Uterus (tissue), 4 donors: ENCODE results near the gene ANAPC7. TPM values are rescaled to one million over a fixed set of nuclear protein-coding genes. Genes with fewer than 3 reads are reported as not detected.
A peak's percentile ranks its signal among the peaks of the same experiment; 100 is the strongest.
"Not testable (repeated sequence)": the region's sequence is repeated elsewhere in the genome, so short reads cannot be mapped to it uniquely, and the experiment has no call there.

Experiments used
- DNase-seq, 2 donors: peaks; one replicate each; pipeline ENCODE4 v3.0.0-alpha.2; 2019 to 2020
- H3K27ac ChIP-seq, 2 donors: fragments of 200-600 bp; sonication (generic); 1 replicate in 1 of 2; 2 replicates in 1 of 2; pipeline ENCODE4 v1.5.1; 2016 to 2018
- H3K27me3 ChIP-seq, 2 donors: fragments of 200-600 bp; sonication (generic); one replicate each; pipeline ENCODE4 v1.5.1; 2018 to 2019; ENCODE audit warnings: control low read depth in 1 of 2
- H3K36me3 ChIP-seq, 2 donors: fragments of 200-600 bp; sonication (generic); one replicate each; pipeline ENCODE4 v1.5.1; 2019; ENCODE audit warnings: control low read depth in 1 of 2
- H3K4me1 ChIP-seq, 2 donors: fragments of 200-600 bp; sonication (generic); one replicate each; pipeline ENCODE4 v1.5.1; 2018 to 2019; ENCODE audit warnings: control low read depth in 1 of 2
- H3K4me3 ChIP-seq, 2 donors: fragments of 200-600 bp; sonication (generic); 1 replicate in 1 of 2; 2 replicates in 1 of 2; pipeline ENCODE4 v1.5.1; 2018 to 2019; ENCODE audit warnings: mild to moderate bottlenecking in 1 of 2
- H3K9me3 ChIP-seq, 2 donors: fragments of 200-600 bp; sonication (generic); one replicate each; pipeline ENCODE4 v1.5.1; 2019; ENCODE audit warnings: control low read depth in 1 of 2
- CTCF ChIP-seq, 4 experiments: fragments of 200-600 bp in 2 of 4; fragments of 450-650 bp in 2 of 4; sonication (generic) in 2 of 4; IDR thresholded peaks; one replicate each; pipeline ENCODE4 v1.5.1; 2016 to 2019; ENCODE audit warnings: antibody characterized with exemption in 4 of 4, mild to moderate bottlenecking in 2 of 4, moderate library complexity in 1 of 4
- POLR2A ChIP-seq, 2 donors: fragments of 450-650 bp; IDR thresholded peaks; one replicate each; pipeline ENCODE4 v1.6.1; 2016; ENCODE audit warnings: antibody characterized with exemption in 2 of 2, mild to moderate bottlenecking in 1 of 2, moderate library complexity in 1 of 2
- intact Hi-C: fragments of 100-400 bp; cut with DNase I; formaldehyde crosslinking; loops from one replicate; pipeline ENCODE4 v1.15.1; 2023; ENCODE audit warnings: low total_unique reads
- total RNA-seq, 4 donors: library from RNA; depleted of rRNA in 3 of 4; stranded (reverse); fragments of >200 nt in 3 of 4; gene quantifications; one replicate each; pipeline versions ENCODE4 v1.1.0 to v1.2.4, GENCODE V29; 2014 to 2023
- donor health status: DM: yes; HTN: yes; CAD: no.

The ANAPC7 gene
- total RNA-seq, 4 donors from 2014 or later = 40.0 to 68.1 (median 63.5) TPM

DNA sequence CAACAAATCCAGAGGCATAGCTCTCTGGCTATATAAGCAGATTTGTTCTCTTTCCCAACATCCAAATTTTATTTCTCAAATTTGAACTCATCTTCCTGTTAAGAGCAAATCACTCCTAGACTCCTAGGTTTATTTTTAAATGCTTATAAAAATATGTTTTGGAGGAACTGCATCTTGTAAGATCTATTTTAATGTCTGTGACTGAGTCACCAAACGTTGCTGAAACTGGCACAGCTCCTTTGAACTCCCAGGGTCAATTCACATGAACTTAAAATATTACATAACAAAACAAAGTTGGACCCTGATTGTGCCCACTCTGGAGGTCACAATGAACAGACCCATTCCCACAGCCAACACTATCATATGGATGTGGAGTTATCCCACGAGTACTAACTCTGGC is 23.9 kb downstream of the ANAPC7 start:
- H3K9me3 ChIP-seq = no peaks in the 10 kb centered on the region
- no peaks in the 10 kb centered on the region for H3K36me3 ChIP-seq
- DNase-seq = no peak
- no peaks in the 10 kb centered on the region for H3K4me1 ChIP-seq
- intact Hi-C loops = no loop called here
- H3K4me3 ChIP-seq = no peak overlapping the region
- H3K27me3 ChIP-seq = no peaks in the 10 kb centered on the region
- peak overlapping the region; percentile 37 to 53 for H3K27ac ChIP-seq
- no peak for TF ChIP-seq CTCF (IDR thresholded peaks at IDR 0.05)
- TF ChIP-seq POLR2A (IDR thresholded peaks at IDR 0.05) = no peak

DNA sequence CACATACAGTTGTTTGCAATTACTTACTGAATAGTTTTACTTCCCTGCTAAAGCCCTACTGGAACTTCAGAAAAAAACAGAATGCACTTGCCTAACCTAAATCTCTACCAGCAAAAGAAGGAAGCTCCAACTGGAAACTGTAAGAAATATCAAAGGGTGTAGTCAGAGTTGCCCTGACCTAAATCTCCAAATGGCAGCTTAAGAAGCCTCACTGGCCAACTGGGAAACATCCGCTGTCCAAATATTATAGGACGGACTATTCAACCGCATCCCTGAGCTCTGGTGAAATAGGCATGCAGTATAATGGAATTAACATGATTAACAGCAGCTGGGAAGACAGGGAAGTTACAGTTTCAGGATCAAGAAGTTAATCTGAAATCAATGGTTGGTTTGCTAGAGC is 24.3 kb downstream of the ANAPC7 start:
- H3K4me3 ChIP-seq = no peak overlapping the region
- H3K27ac ChIP-seq = peak overlapping the region in 1 of 2 donors; percentile 25
- no peaks in the 10 kb centered on the region for H3K9me3 ChIP-seq
- TF ChIP-seq POLR2A (IDR thresholded peaks at IDR 0.05) (no peak), CTCF (IDR thresholded peaks at IDR 0.05) (no peak)
- no peak for DNase-seq
- H3K4me1 ChIP-seq = no peaks in the 10 kb centered on the region
- no peaks in the 10 kb centered on the region for H3K27me3 ChIP-seq
- H3K36me3 ChIP-seq = no peaks in the 10 kb centered on the region
- intact Hi-C loops = no loop called here

GRCh38 chr12:110378131-110378790 is 25.2 kb downstream of the ANAPC7 start:
- H3K4me1 ChIP-seq, H3K27me3 ChIP-seq, H3K36me3 ChIP-seq, H3K9me3 ChIP-seq, DNase-seq, H3K4me3 ChIP-seq, intact Hi-C loops: not testable (repeated sequence)
- H3K27ac ChIP-seq = peak overlapping the region in 1 of 2 donors; percentile 25

DNA sequence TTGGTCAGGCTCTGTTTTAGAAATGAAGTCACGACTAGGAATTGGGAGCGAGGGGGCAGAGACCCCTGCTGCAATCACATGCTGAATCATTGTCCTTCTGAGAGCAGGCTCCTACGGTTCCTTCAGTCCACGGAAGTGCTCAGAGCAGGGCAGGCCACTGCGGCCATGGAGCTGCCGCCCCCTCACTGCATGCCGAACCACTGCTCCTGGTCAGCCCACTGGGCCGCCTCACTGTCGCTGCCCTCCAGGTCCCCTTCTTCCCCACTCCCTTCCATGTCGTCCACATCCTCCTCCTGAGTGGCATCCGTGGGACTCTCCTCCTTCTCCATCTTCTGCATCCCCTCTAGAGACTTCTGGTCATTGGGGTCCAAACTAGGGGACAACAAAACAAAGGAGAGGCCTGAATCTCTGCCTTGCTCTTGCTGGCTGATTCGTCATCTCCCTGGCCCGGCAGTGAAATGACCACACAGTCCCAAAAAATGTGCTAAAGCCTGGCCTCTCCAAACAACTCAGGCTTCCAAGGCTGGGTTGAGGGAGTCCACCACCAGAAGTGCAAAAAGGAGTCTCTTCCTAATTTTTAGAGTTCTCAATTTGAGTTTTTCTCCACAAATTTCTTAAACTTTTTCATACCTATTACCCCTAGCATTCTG is 29.4 kb downstream of the ANAPC7 start:
- intact Hi-C loops = no loop called here
- Histone ChIP-seq H3K4me3 (no peak overlapping the region), H3K27ac (peak overlapping the region; percentile 56 to 67), H3K27me3 (no peaks in the 10 kb centered on the region), H3K4me1 (peaks cover 0 to 13% of the 10 kb centered on the region in 2 donors), H3K36me3 (no peaks in the 10 kb centered on the region), H3K9me3 (no peaks in the 10 kb centered on the region)
- no peak for DNase-seq
- no peak for TF ChIP-seq CTCF (IDR thresholded peaks at IDR 0.05)
- no peak for TF ChIP-seq POLR2A (IDR thresholded peaks at IDR 0.05)

- no peak for TF ChIP-seq CTCF (IDR thresholded peaks at IDR 0.05)
- TF ChIP-seq POLR2A (IDR thresholded peaks at IDR 0.05) = no peak
- no peaks in the 10 kb centered on the region for H3K9me3 ChIP-seq
Measured at GRCh38 chr12:110373425-110373824, 30.1 kb downstream of the ANAPC7 start.

More at GRCh38 chr12:110373425-110373824, 30.1 kb downstream of the ANAPC7 start:
- DNase-seq = no peak
- H3K27ac ChIP-seq = peak overlapping the region; percentile 56 to 67
- H3K4me3 ChIP-seq = no peak overlapping the region
- H3K36me3 ChIP-seq = no peaks in the 10 kb centered on the region
- no peaks in the 10 kb centered on the region for H3K27me3 ChIP-seq
- intact Hi-C loops = no loop called here
- peaks cover 0 to 13% of the 10 kb centered on the region in 2 donors for H3K4me1 ChIP-seq
